IPS-NIHi7 (cell line): ENCODE results near the gene CXorf49.
"Not testable (repeated sequence)": the region's sequence is repeated elsewhere in the genome, so short reads cannot be mapped to it uniquely, and the experiment has no call there.

Experiments
- DNase-seq: peaks from one replicate; pipeline ENCODE4 v3.0.0; 2012; ENCODE audit warnings: mixed read lengths; ENCODE audit errors: extremely low spot score

Gene CXorf49

DNA sequence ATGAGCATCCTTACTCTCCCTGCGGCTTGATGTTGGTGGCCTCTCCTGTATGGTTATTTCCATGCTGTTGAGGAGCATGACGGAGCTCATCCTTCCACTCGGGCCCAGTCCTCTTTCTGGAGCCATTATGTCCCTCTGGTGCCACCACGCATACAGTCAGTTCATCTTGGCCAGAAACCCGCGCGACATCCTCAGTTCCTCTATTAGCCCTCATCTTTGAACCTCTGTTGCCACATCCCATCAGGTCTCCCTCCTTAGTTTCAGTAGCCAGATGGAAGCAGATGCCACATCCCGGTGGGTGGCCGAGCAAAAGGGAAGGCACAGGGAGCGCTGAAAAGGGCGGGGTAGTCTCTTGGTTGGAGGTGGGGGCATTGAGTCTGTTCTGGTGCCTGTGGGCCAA lies 46.1 kb downstream of the CXorf49 start:
- no peak for DNase-seq

DNA sequence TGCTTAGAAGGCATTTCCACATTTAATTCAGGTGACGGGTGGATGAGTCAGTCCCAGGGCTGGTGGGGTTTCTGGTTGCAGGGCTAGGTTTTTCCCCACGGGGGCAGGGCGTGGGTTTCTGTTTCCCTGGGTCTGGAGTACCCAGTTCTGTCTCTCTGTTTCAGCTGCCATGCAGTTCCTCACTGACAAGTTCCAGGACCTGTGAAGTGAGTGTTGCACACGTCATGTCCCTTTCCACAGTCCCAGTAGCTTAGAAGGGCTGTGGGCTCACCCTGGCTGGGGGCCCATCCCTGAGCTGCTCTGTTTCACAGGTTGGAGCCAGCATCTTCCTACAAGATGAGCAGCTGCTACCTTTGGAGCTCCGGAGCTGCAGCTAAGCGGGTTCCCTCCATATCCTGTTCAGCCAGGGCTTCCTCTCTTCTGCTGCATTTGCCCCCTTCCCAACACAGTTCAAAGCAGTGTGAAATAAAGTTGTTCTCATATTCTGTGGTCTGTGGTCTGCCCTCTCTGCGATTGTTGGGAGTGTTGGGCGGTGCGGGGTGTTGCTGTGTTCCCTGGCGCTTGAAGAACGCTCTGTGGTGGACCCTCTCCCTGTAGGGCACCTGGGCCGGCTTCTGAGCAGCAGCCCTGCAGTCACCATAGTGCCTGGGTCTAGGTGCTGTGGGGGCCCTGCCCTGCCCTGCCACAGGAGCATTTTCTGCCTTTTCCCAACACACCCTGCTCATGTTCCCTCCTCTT lies 46.9 kb downstream of the CXorf49 start:
- DNase-seq, result no peak

DNA sequence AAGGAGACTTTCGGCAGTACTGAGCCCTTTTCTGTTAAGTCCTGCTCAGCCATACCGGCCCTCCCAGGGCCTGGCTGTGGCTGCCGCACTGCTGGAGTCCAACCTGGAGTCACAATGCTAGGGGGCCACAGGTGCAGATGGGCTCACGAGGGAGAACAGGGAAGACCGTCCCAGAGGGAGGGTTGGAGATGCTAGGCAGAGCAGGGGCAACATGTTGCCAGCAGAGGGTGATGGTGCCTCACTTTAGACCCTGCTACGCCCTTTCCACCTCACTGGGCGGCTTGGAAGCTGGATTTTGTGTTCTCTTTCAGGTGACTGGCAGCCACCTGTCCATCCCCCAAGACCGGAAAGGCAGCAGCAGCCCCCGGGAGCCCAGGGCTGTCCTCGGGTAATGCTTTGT lies 48.1 kb downstream of the CXorf49 start:
- not testable (repeated sequence) for DNase-seq

DNA sequence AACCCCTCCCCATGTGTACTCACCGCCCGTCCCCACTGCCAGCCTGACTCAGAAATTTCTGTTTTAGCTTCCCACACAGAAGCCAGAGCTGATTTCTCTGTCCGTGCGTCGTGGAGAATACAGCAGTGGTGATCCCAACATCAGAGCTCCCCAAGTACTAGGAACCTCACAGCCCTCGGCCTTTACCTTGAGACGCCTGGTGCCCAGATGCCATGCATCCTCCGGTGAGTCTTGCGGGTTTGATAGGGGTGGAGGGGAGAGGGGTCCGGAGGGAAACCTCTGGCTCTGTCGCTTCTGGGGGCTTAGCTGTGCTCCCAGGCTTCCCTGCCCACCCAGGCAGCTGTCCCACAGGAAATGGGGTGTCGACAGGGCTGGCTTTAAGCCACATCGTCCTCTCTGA lies 48.6 kb downstream of the CXorf49 start:
- no peak for DNase-seq

DNA sequence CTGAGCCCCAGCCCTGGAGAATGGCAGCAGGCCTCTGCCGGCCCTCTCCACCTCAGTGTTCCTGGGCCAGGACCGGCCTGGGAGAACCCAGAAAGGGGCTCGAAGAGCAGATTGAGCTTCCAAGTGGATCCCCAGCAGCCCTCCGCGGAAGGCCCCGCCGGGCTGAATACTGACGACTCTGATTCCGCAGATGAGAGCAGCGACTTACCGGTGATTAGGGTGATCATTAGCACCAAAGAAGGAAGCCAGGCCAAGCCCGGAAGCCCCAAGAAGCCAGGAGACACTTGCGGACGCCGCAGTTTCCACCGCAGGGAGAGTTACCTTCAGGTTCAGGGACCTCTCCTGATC lies 49.9 kb downstream of the CXorf49 start:
- DNase-seq, result no peak

DNA sequence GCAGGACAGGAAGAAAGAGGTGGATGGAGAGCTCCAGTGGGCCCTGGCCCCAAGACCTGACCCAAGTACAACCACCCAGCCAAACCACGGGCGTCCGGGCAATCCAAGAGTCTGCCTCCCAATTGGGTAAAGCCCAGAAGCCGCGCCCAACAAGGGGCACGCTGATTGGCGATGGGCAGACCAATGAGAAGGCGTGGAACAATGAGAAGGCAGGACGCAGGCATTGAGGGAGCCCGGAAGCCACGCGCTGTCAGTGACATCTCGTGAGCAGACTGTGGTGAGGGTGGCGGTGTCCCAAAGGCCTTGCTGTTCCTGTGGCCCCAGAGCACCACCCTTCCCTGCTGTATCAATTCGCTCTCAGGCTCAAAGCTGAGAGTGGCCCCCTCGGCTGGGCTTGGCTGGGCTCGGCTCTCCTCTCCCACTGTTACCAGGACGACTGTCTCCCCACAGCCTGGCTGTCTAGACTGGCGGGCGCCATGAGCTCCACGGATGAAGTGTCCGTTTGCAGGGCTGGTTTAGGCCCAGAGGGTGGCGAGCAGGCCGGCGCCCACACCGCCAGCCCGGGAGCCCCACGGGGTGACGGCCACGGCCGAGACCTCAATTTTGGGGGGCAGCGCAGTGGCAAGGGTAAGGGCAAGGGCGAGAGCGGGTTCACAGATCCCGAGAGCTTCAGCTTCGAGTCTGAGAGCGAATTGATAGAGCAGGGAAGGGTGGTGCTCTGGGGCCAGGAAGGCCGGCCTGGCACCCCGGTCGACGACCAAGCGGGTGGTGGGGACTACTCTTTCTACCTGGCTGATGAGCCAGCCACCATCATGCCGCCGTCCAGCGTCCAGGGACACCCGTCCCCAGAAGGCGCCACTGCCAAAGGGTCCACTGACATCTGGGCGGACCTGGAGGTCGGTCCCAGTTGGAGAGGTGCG lies 50.5 kb downstream of the CXorf49 start, which contains the start of gene LOC101059915:
LOC101059915 (plus strand) TSS at position 219 of the 920 bp plus-strand sequence.
- no peak for DNase-seq

DNA sequence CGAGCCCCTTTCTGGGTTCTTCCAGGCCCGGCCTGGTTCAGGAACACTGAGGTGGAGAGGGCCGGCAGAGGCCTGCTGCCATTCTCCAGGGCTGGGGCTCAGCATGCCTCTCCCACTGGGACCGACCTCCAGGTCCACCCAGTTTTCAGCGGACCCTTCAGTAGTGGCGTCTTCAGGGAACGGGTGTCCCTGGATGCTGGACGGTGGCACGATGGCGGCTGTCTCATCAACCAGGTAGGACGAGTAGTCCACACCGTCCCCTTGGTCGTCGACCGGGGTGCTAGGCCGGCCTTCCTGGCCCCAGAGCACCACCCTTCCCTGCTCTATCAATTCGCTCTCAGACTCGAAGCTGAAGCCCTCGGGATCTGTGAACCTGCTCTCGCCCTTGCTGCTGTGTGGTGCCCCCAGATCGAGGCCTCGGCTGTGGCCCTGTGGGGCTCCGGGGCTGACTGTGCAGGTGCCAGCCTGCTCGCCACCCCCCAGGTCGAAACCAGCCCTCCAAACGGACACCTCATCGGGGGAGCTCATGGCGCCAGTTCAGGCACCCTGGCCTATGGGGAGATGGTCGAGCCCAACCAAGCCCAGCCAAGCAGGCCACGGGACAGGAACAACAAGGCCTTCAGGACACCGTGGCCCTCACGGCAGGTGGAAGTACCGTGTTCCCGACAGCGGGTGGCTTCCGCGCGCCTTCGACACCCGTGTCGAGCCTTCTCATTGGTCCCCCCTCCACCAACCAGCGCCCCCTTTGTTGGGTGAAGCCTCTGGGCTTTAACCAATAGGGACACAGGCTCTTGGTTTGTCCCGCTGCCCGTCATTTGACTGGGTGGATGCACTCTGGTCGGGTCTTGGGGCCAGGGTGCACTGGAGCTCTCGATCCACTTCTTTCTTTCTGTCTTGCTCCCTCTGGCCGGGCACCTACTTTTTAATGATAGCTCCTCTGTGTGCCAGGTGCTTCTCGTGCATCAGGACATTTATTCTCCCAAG lies 51.6 kb downstream of the CXorf49 start:
- no peak for DNase-seq

DNA sequence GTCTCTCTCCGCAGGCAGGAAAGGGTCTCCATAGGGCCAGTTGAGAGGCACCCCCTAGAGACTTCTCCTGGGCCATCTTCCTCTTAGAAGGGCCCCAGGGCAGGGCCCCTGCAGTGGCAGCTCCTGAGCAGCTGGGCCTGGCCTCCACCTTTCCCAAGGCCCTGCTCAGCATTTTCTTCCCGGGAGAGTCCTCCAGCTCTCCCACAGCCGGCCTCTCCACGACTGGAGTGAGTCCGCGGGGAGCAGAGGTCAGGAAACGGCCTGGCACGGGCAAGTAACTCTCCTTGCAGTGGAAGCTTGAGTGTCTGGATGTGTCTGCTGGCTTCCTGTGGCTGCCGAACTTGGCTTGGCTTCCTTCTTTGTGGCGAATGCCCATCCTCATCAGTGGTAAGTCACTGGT lies 52.3 kb downstream of the CXorf49 start:
- no peak for DNase-seq

DNA sequence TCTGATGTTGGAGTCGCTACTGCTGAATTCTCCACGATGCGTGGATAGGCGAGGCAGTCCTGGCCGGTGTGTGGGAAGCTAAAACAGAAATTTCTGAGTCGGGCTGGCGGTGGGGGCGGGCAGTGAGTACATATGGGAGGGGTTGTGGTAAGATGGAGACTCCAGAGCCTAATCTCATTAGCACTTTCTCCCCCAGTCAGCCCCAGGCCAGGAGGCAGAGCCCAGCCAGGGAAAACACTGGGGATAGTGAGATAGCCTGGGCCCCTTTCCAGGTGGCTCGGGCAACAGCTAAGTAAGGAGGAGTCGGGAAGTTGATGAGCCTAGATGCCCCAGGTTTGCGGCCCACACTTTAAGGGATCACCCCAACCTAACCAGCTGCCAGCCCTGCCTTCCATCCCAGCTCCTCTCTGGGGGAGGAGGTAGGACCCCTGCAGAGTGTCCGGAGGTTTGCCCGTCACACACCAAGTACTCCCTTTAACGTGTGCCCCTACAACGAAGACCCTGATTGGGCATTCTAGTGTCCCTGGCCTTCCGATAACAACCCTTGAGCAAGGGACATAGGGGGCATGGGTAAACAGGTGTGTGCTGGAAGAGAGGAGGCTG lies 53.1 kb downstream of the CXorf49 start:
- no peak for DNase-seq
